NCI-H1417 treated with DMSO at 0.1 percent for 48 hours (cell line): ENCODE measurements around the gene GPR135.

ENCODE experiments used
- DNase-seq: peaks from one replicate; lab custom pipeline; 2025; lab: John Stamatoyannopoulos, UW

Gene GPR135

DNA sequence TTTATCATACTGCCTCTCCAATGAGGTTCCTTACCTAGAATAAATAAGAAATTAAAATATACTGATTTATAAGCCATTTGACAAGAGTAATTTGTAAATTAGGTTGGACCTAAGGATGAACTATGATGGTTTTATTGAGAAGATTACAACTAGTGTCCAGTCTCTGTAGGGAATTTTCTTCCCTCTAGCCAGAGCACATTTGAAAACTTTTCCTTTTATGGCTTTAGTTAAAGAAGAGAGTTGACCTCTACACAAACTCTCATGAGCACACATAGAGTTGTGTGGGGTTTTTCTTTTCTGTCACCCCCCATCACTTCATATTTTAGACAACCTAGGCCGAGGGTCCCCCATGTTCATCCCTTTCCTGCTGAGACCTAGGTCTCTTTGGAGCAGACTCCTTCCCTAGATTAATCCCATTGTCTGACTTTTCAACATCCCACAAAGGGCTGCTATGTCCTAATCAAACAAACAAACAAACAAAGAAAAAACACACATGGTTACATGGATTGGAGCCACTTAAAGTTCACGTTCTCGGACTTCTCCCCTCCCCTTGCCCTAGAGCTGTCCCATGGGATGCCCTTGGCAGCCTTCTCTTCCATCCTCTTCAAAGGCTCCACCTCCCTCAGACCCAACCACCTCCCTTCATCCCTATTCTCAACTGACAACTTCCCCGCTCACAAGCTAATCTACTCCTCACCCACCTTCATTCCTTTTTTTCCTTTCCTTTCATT lies 40.7 kb downstream of the GPR135 start:
- DNase-seq = no peak

DNA sequence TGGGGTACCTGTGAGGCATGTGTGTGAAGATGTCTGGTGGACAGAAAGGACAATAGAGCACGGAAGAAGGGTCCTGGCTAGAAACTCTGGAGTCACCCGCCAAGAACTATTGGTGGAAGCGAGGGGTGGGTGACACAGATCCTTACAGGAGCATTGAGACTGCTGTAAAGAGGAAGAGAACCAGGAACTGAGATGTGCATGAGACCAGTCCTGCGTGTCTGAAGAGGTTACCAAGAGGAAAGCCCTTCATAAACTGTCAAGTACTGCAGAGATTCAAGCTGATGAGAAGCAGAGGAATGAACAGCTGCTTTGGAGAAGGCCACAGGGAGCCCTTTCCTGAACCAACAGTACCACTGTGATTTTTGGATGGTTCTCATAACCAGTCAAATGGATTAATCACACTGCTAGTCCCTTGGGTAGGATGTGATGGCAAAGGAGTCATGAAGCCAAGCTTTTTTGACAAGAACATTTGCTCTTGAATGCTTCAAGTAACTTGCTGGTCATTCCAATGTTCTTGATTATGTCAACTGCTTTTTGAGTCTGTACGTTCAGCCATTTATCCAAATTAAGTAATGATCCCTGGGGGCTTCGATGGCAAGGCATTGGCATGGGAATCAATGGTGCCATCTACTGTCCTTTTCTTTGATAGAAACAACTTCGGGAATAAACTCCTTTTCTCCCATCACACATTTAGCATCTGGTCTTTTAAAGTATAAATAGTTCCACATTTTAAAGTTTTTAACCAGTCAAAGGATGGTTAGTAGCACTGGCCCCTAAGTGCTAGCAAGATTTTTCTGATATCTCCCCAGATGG lies 42.9 kb downstream of the GPR135 start:
- no peak for DNase-seq

- DNase-seq = no peak
These were observed 45.9 kb downstream of the GPR135 start for GRCh38 chr14:59419303-59419702.

- DNase-seq = no peak
These were observed 47.9 kb downstream of the GPR135 start for GRCh38 chr14:59417311-59417710.

- DNase-seq = no peak
These were observed 49.2 kb downstream of the GPR135 start for GRCh38 chr14:59415836-59416602.
